Measurements from ENCODE around the gene DGKH.
"Not testable (repeated sequence)": the region's sequence is repeated elsewhere in the genome, so short reads cannot be mapped to it uniquely, and the experiment has no call there.

Gene DGKH

GRCh38 chr13:42173789-42174343, 125.4 kb downstream of the DGKH start:
- no peak for DNase-seq

DNA sequence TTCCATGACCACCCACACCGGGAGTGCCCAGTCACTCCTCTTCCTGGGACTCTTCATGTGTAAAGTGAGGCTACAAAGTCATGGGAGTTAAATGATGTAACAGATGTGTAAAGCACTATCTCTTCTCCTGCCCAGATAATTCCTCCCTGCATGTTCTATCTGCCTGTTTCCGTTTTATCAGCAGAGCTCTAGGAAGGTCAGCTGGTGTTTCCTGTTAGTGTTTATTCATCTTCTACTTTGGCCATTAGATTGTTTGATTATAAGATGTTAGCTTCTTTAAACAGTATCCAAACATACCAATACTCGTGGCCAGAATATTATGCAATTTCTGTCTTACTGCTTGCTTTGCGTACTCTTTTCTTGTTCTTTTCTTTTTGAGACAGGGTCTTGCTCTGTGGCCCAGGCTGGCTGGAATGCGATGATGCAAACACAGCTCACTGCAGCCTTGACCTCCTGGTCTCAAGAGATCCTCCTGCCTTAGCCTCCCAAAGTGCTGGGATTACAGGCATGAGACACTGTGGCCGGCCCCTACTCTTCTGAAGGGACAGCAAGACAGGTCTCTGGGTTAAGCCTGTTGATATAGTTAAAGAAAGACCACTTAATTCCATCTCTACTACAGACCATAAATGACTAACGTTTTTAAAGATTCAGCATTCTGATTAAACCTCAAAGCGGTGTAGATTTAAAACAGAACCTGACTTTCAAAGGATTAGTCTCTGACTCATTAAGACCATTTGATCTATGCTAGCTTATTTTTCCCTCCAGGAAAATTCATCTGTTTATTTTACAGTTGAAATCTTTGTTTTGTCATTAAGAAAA, 126.1 kb downstream of the DGKH start:
- DNase-seq, result no peak

GRCh38 chr13:42176294-42176693, 127.8 kb downstream of the DGKH start:
- DNase-seq, result no peak

GRCh38 chr13:42177189-42177588, 128.7 kb downstream of the DGKH start:
- DNase-seq, result no peak

DNA sequence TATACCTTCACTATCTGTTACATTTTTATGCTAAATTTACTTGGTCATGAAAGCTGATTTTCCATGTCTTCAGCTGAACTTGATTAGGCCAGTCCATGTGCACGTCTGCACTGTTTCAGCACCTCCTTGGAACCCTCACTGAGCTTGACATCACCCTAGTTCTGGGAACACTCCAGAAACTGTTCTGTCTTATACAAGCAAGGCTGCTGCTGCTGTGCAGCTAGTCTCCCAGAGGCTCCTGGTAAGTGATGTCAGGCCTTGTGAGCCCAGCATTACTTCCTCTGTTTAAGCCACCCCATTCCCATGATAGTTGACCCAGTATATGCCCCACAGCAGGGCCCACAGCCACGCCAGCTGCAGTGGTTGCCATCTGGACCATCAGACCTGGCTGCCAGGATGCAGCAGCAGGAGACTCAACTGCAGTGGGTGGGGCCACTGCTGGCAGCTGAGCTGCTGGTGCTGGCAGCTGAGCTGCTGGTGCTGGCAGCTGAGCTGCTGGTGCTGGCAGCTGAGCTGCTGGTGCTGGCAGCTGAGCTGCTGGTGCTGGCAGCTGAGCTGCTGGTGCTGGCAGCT, 133.0 kb downstream of the DGKH start:
- DNase-seq, result no peak

- DNase-seq, result no peak
Measured at GRCh38 chr13:42189061-42189460, 140.6 kb downstream of the DGKH start.

- no peak for DNase-seq
Measured at GRCh38 chr13:42190529-42190928, 142.1 kb downstream of the DGKH start.

DNA sequence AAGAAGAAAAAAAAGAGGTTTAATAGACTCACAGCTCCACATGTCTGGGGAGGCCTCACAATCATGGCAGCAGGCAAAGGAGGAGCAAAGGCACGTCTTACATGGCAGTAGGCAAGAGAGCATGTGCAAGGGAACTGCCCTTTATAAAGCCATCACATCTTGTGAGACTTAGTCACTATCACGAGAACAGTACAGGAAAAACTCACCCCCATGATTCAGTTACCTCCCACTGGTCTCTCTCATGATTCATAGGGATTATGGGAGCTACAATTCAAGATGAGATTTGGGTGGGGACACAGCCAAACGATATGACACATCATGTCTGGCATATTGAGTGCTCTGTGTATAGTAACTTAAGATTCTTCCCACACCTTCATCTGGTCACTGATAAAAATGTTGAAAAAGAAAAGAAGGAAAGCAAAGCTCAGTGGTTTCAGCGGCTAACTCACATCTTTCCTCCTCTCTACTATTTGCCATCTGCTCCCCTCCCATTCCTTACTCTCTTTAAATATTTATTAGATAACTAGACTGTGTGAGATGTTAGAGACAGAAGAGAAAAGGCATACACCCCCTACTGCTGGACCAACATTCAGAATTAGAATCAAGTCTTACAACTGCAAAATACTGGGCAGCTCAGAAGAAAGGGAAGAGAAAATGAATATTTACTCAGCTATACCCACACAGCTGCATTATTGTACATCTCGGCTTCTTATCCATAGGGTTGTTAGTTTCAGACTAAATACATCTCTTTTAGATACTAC, 163.4 kb downstream of the DGKH start:
- no peak for DNase-seq

GRCh38 chr13:42214446-42214845, 166.0 kb downstream of the DGKH start:
- no peak for DNase-seq

- DNase-seq, result peak; percentile 30
Measured at GRCh38 chr13:42215578-42216421, 167.4 kb downstream of the DGKH start.

GRCh38 chr13:42216422-42216735, 167.9 kb downstream of the DGKH start:
- no peak for DNase-seq

- DNase-seq, result no peak
Measured at GRCh38 chr13:42218576-42218975, 170.1 kb downstream of the DGKH start.

DNA sequence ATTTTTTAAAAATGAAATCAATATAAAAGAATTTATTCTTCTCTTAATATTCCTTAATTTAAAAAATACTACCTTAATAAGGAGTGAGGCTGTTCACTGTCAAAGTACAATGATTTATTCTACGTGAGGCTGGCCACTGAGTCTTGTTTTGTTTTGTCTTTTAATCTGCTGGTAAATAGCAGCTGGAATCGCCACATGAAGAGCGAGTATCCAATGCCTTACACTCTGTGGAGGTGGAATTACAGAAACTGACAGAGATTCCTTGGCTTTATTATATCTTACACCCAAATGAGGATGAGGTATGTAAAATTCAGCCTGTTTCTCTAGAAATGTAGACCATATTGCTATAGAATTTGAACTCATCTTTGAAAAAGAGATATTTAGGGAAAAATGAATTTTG, 170.6 kb downstream of the DGKH start:
- DNase-seq, result no peak

GRCh38 chr13:42219876-42220275, 171.4 kb downstream of the DGKH start:
- no peak for DNase-seq

DNA sequence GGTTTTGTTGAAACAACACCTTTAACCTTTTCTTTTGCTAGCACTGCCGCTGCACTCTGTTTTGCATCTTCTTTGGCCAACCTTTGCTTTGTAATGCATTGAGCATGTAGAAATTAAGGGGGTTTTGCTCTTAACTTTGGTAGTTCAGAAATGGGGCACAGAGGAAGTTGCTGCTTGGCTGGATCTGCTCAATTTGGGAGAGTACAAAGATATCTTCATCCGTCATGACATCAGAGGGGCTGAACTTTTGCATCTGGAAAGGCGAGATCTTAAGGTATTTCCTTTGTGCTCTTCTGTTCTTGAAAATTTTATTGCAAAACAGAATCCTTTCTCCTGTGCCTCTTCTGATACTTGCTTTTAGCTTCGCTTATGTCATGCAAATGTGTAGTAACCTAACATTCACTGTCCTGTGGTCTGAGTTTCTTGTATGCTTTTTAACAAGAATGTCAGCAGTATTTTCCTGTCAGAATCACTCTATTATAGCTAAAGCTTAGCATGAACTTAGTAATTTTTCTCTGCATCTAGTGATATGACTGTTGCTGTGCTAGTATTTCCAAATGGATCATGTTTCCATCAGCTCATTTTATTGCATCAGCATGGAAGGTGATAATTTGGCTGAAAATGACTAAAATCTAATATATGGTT, 172.8 kb downstream of the DGKH start:
- no peak for DNase-seq

- no peak for DNase-seq
Measured at GRCh38 chr13:42223681-42224080, 175.2 kb downstream of the DGKH start.

GRCh38 chr13:42225051-42225450, 176.6 kb downstream of the DGKH start:
- no peak for DNase-seq

DNA sequence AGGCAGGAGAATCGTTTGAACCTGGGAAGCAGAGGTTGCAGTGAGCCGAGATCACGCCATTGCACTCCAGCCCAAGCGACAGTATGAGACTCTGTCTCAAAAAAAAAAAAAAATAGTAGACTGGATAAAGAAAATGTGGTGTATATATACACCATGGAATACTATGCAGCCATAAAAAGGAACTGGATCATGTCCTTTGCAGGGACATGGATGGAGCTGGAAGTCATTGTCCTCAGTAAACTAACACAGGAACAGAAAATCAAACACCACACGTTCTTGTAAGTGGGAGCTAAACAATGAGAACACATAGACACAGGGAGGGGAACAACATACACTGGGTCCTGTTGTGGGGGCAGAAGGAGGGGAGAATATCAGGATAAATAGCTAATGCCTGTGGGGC, 178.3 kb downstream of the DGKH start:
- DNase-seq, result not testable (repeated sequence)

GRCh38 chr13:42228527-42228926, 180.1 kb downstream of the DGKH start:
- no peak for DNase-seq

DNA sequence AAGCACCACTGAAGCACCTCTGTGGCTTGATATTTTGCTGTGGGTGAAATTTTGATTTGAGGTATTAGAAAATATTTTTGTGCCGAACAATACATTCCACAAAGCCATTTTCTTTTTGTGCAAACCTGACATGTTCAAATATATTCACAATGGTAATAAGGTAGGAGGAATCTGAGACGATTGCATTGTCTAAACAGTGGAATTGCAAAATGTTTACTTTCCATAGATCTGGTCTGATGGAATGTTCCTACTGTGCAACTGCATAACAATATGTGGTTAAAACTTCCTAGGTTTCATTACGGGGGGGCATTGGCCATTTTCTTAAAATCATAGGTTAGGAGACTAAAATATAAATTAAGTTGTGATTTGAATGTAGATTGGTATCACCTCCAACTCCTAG, 180.8 kb downstream of the DGKH start:
- no peak for DNase-seq

GRCh38 chr13:42232671-42233070, 184.2 kb downstream of the DGKH start:
- DNase-seq, result no peak

GRCh38 chr13:42233726-42234125, 185.3 kb downstream of the DGKH start:
- DNase-seq, result no peak
